HUES48 (cell line): ENCODE results near the gene PRUNE2.

Experiments
- H3K27ac ChIP-seq: one replicate; pipeline ENCODE4 v1.7.0; 2013; ENCODE audit warnings: low read depth, low read length, inconsistent platforms
- H3K27me3 ChIP-seq: 2 replicates; pipeline ENCODE4 v1.6.1; 2013; ENCODE audit warnings: mild to moderate bottlenecking, low read length; ENCODE audit not compliant: control insufficient read depth, insufficient read depth
- H3K36me3 ChIP-seq: 2 replicates; pipeline ENCODE4 v1.6.1; 2013; ENCODE audit warnings: low read length; ENCODE audit not compliant: control insufficient read depth, insufficient read depth
- H3K4me1 ChIP-seq: 2 replicates; pipeline ENCODE4 v1.6.1; 2013; ENCODE audit warnings: mild to moderate bottlenecking, low read length; ENCODE audit not compliant: control insufficient read depth, insufficient read depth
- H3K4me3 ChIP-seq: 2 replicates; pipeline ENCODE4 v1.5.1; 2013; ENCODE audit warnings: mild to moderate bottlenecking, low read depth, low read length
- H3K9ac ChIP-seq: 2 replicates; pipeline ENCODE4 v1.6.1; 2013; ENCODE audit warnings: mild to moderate bottlenecking, low read depth, low read length, moderate library complexity
- H3K9me3 ChIP-seq: 2 replicates; pipeline ENCODE4 v1.6.1; 2013; ENCODE audit warnings: low read length; ENCODE audit not compliant: control insufficient read depth, insufficient read depth

Gene PRUNE2

DNA sequence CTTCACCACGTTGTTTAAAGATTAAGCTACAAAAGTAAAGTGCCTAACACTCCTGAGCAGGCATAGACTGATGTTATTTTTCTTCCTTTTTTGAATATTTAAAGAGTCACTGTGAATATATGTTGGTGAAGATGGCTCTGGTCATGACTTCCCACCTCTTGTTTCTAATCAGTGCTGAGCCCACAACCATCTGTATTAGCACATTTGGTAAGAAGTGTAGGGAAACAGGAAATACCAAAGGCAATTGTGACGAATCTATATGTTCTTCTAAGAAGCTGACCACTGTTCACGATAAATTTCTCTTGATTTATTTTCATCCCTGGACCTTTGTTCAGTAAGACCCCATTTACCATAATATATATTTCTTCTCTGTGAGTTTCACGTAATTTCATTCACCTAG, 249.9 kb downstream of the PRUNE2 start:
- no peaks in the 10 kb centered on the region for H3K27me3 ChIP-seq
- peaks cover 15% of the 10 kb centered on the region for H3K4me1 ChIP-seq
- no peak overlapping the region for H3K27ac ChIP-seq
- H3K4me3 ChIP-seq, result no peak overlapping the region
- no peak overlapping the region for H3K9ac ChIP-seq
- no peaks in the 10 kb centered on the region for H3K9me3 ChIP-seq
- H3K36me3 ChIP-seq, result no peaks in the 10 kb centered on the region

DNA sequence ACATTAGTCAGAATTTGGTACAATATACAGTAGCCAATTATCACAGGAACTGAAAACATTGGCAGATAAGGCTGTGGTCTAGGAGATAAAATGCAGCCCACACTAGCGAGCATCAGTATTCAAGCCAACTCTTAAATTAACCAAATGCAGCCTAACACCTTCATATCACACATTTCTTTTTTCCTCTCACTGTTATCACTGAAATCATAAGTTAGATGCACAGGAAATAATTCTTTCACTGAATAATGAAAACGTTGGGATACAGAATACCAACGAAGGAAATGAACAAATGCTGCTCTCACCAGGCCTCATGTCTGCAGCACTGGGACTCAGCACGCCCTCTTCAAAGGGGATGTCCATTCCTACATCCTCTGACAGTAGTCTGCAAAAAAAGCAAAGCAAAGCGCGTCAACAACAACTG, 250.8 kb downstream of the PRUNE2 start:
- Histone ChIP-seq H3K9ac (no peak overlapping the region), H3K27ac (no peak overlapping the region), H3K36me3 (no peaks in the 10 kb centered on the region), H3K9me3 (no peaks in the 10 kb centered on the region), H3K4me3 (no peak overlapping the region), H3K4me1 (peaks cover 23% of the 10 kb centered on the region), H3K27me3 (no peaks in the 10 kb centered on the region)

DNA sequence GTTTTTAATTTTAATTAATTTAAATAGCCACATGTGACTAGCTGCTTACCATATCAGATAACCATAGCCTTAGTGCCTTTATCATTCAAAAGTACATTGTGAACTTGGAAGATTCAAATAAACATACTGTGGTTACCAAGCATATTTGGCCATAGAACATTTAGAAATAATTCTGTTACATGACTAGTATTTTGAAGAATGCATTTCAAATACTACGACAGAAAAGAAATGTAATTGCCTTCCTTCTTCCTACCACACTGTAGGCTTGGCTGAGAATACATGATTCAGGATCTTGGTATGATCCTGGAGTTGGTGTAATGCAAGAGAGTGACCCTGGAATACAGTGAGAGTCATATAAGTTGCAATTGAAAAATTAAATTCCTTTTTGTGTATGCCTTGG, 251.3 kb downstream of the PRUNE2 start:
- Histone ChIP-seq H3K27ac (no peak overlapping the region), H3K27me3 (no peaks in the 10 kb centered on the region), H3K9ac (no peak overlapping the region), H3K9me3 (no peaks in the 10 kb centered on the region), H3K4me1 (peaks cover 23% of the 10 kb centered on the region), H3K4me3 (no peak overlapping the region), H3K36me3 (no peaks in the 10 kb centered on the region)

DNA sequence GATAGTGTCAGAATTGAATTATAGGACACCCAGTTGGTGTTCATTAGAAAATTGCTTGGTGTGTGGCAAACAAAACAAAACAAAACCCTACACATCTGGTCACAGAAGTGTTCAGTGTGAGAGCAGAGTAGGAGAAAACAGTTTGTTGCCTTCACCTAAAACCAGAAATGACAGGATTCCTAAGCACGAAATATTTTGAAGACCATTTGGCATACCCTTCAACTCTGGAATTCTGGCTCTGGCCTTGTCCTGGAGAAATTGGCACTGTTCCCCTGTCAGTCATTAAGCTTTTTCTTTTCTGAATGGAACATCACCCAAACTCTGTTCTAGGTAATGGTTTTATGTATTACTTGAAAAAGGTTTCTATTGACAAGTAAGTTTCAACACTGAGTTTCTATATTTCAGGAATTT, 251.9 kb downstream of the PRUNE2 start:
- H3K9me3 ChIP-seq, result no peaks in the 10 kb centered on the region
- no peak overlapping the region for H3K9ac ChIP-seq
- H3K36me3 ChIP-seq, result no peaks in the 10 kb centered on the region
- no peaks in the 10 kb centered on the region for H3K27me3 ChIP-seq
- H3K4me1 ChIP-seq, result peaks cover 23% of the 10 kb centered on the region
- no peak overlapping the region for H3K4me3 ChIP-seq
- no peak overlapping the region for H3K27ac ChIP-seq

DNA sequence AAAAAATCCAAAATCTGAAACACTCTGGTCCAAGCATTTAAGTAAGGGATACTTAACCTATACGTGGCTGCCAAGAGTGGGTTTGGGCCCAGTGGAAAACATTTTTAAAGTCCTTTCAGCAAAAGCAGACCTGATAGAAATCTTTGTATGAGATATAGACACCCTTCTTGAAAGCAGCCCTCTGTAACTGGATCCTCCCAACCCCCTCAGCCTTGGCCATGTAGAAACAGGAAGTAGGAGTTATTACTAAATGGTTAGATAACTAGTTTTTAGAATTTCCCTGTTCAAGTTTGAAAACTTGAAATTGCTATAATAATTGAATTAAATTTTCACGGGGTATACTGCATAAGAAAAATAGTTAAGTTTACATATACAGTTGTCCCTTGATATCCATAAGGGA, 253.0 kb downstream of the PRUNE2 start:
- Histone ChIP-seq H3K27ac (no peak overlapping the region), H3K4me1 (peaks cover 23% of the 10 kb centered on the region), H3K36me3 (no peaks in the 10 kb centered on the region), H3K9ac (no peak overlapping the region), H3K27me3 (no peaks in the 10 kb centered on the region), H3K9me3 (no peaks in the 10 kb centered on the region), H3K4me3 (no peak overlapping the region)

DNA sequence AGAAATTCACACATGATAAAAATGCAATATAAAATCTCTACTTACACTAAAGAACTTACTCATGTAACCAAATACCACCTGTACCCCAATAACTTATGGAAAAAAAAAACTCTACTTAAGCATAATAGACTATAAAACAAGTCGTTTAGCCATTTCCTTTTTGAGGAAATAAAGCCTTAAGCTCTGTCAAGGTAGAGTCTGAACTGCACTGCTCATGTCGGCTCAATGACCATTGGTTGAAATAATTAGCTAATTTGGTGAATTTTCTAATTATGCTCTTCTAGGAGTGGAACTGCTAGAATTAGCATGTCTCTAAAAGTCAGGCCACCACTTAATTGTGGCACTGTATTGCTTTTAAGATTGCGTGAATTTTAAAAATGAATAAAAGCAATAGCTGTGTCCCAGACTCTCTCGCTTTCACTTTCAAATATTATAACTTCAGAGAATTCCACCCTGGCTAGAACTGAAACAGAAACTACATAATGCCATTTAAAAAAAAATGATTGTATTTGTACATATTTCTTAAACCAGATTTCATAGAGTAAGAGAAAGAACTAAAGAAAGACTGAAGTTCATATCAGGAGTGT, 254.7 kb downstream of the PRUNE2 start:
- Histone ChIP-seq H3K4me3 (no peak overlapping the region), H3K9ac (no peak overlapping the region), H3K9me3 (no peaks in the 10 kb centered on the region), H3K4me1 (peaks cover 23% of the 10 kb centered on the region), H3K36me3 (no peaks in the 10 kb centered on the region), H3K27ac (peak overlapping the region; percentile 74), H3K27me3 (no peaks in the 10 kb centered on the region)

DNA sequence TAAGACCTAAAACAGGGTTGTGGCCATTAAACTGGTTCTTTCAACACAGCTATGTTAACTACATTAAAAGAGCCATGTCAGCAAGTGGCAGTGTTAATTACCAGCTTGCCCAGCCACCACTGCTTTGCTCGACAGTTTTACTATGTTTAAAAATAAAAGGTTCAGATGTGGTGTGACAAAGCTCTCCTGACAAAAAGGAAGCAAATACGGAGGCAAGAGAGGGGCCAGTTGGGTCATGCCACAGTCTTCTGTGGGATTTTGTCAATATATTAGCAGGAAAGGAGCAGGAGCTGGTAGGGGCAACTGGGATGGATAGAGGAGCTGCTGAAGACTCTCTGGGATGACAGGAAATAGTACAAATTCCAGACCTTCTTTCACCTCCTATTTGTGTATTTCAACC, 255.2 kb downstream of the PRUNE2 start:
- Histone ChIP-seq H3K4me3 (peak overlapping the region; percentile 5; the same call in 1 of the 2 replicates), H3K9ac (no peak overlapping the region), H3K36me3 (no peaks in the 10 kb centered on the region), H3K4me1 (peaks cover 23% of the 10 kb centered on the region), H3K9me3 (no peaks in the 10 kb centered on the region), H3K27me3 (no peaks in the 10 kb centered on the region), H3K27ac (peak overlapping the region; percentile 72)

DNA sequence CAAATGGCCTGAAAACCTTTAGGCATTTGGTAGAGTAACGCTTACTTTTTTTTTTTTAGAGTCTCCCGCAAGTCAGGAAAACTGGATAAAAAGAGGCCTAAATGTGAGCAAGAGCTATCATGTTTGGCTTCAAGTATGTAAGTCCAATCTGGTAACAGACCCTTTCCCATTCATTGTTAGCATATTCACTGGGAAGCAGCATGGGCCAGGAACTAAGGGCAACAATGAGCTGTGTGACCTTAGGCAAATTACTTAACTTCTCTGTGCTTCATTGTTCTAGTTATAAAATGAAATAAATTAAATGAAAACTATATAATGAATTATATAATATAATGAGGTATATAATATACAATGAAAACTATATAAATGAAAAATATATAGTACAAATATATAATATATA, 256.0 kb downstream of the PRUNE2 start:
- Histone ChIP-seq H3K4me3 (no peak overlapping the region), H3K4me1 (peaks cover 23% of the 10 kb centered on the region), H3K27ac (no peak overlapping the region), H3K9ac (no peak overlapping the region), H3K27me3 (no peaks in the 10 kb centered on the region), H3K9me3 (no peaks in the 10 kb centered on the region), H3K36me3 (no peaks in the 10 kb centered on the region)

DNA sequence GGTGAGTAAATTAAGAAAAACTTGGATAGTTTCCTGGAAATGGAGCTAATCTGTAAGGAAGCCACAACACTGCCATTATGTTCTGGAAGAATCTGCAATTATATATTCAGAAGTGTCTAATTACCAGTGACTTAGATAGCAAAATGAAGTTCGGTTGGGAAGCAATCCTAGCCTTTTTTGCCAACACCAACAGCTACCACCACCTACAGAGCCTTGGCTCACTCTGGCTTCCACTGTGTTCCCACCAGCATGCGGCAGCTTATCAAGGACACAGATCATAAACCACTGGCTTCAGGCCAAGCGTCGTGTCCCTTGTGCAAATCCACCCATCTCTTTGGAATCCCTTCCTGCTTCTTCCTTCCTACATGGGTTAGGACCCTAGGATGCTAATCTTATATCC, 259.7 kb downstream of the PRUNE2 start:
- H3K27me3 ChIP-seq, result no peaks in the 10 kb centered on the region
- no peak overlapping the region for H3K9ac ChIP-seq
- H3K27ac ChIP-seq, result no peak overlapping the region
- H3K9me3 ChIP-seq, result no peaks in the 10 kb centered on the region
- peaks cover 28% of the 10 kb centered on the region for H3K4me1 ChIP-seq
- no peak overlapping the region for H3K4me3 ChIP-seq
- no peaks in the 10 kb centered on the region for H3K36me3 ChIP-seq

DNA sequence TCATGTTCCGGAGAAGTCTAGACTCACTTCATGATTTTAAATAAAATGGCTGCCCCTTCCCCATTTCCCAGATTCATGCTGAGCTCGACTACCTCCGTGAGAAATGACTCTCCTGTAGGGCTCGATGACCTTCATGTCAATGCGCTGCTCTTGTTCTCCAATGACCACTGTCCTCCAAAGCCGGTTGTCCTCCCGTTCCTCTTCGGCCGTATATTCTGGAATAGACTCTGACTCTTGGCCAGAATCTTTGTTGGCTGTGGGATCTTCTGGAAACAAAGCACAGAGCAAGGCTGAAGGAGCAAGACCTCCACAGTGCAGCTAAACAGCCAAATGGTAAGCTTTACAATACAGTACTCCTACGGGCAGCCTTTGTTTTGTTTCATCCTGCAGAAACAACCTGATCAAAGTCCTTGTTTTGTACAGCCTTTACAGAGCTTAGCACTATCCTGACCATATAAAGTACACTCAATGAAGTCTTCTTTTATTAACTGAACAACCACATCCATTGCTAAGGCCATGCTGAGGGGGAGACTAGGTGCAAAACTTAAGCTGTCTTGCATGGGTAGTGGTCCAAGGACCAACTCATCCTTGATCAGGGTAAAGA, 261.2 kb downstream of the PRUNE2 start:
- Histone ChIP-seq H3K4me1 (peaks cover 17% of the 10 kb centered on the region), H3K27me3 (no peaks in the 10 kb centered on the region), H3K27ac (no peak overlapping the region), H3K4me3 (no peak overlapping the region), H3K9ac (no peak overlapping the region), H3K9me3 (no peaks in the 10 kb centered on the region), H3K36me3 (no peaks in the 10 kb centered on the region)

DNA sequence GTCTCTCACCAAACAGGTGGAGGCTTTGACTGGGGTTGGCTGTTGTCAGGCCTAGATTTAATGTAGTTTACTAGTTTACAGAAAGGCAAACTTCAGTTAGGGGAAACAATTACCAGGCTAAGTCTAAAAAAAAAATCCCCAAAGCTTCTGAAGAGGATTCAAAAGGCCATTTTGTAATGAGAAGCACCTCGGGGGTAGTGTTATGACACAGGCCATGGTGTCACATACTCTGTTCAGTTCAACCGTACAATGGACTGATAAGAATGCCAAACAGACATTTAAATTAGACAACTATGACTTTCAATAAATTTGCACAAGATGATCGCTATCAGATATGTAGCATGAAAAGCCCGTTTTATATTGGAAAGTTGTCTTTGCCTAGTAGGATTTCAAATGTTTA, 261.7 kb downstream of the PRUNE2 start:
- H3K4me1 ChIP-seq, result peaks cover 19% of the 10 kb centered on the region
- no peak overlapping the region for H3K9ac ChIP-seq
- no peak overlapping the region for H3K4me3 ChIP-seq
- H3K36me3 ChIP-seq, result no peaks in the 10 kb centered on the region
- H3K9me3 ChIP-seq, result no peaks in the 10 kb centered on the region
- H3K27ac ChIP-seq, result peak overlapping the region; percentile 33
- no peaks in the 10 kb centered on the region for H3K27me3 ChIP-seq
